ENCODE data around the gene LGALS9. TPM values are rescaled to one million over a fixed set of nuclear protein-coding genes. Genes with fewer than 3 reads are reported as not detected.

LGALS9 gene
- polyA plus RNA-seq, 1 experiment: 2.4 TPM

DNA sequence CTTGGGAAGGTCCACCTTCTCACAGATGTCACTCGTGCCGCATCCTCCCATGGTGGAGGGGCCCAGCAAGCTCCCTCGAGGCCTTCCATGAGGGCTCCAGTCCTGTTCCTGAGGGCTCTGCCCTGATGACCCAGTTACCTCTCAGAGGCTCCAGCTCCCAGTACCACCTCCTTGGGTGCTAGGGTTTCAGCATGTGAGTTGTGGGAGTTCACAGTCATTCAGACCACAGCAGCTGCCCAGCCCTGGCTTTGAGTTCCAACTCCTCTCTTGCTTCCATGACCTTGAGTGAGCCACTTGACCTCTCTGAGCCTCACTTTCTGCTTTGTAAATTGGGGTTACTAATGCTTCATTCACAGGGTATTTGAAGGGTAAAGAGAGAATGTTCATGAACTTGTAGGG lies 37.1 kb upstream of the LGALS9 start:
- no peaks in the 10 kb centered on the region for H3K27me3 ChIP-seq (ENCODE audit: control insufficient read depth, insufficient read depth, low read length)
- H3K36me3 ChIP-seq (ENCODE audit: control insufficient read depth, insufficient read depth, low read length): peaks cover 6% of the 10 kb centered on the region
- no peak for TF ChIP-seq CTCF (IDR thresholded peaks at IDR 0.05; ENCODE audit: insufficient read depth, low read depth, low read length)
- POLR2A ChIA-PET: interaction anchor here (0.5 kb wide), 1 partner anchor 133 kb away, joined by 3 read pairs; no protein-coding TSS in a partner anchor
- H3K4me3 ChIP-seq (ENCODE audit: low read depth, low read length): no peak overlapping the region
- CTCF ChIA-PET: interaction anchor here (1.1 to 8.4 kb wide), 3 partner anchors 8 to 213 kb away, joined by 3 to 64 read pairs (median 3); no protein-coding TSS in a partner anchor
- DNase-seq (ENCODE audit: low read depth): no peak

DNA sequence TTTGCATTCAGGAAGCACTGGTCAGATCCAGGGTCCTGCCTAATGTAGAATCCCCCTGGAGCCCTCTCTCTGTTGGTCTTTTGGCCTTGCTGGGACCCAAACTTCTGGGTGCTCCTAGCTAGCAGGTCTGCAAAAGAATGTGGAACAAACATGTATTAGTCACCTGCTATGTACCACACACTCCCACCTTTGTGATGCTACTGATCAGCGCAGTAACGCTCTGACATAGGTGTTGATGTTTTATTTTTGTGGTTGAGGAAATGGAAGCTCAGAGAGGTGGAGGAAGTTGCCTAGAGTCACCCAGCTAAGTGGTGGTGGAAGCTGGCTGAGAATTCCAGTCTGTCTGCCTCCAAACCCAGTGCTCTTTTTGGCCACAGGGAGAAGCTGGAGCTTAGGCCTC lies 35.8 kb upstream of the LGALS9 start:
- no peak for DNase-seq (ENCODE audit: low read depth)
- peaks cover 6% of the 10 kb centered on the region for H3K36me3 ChIP-seq (ENCODE audit: control insufficient read depth, insufficient read depth, low read length)
- TF ChIP-seq CTCF (IDR thresholded peaks at IDR 0.05; ENCODE audit: insufficient read depth, low read depth, low read length): no peak
- ChIA-PET POLR2A (no interaction called here), CTCF (interaction anchor here (0.6 to 25.2 kb wide), 8 partner anchors 8 to 1280 kb away, joined by 3 to 415 read pairs (median 4); no protein-coding TSS in a partner anchor)
- H3K27me3 ChIP-seq (ENCODE audit: control insufficient read depth, insufficient read depth, low read length): no peaks in the 10 kb centered on the region
- no peak overlapping the region for H3K4me3 ChIP-seq (ENCODE audit: low read depth, low read length)

- CTCF ChIA-PET: interaction anchor here (0.8 to 25.2 kb wide), 6 partner anchors 55 to 359 kb away, joined by 3 to 415 read pairs (median 4); no protein-coding TSS in a partner anchor
- no peak for TF ChIP-seq CTCF (IDR thresholded peaks at IDR 0.05; ENCODE audit: insufficient read depth, low read depth, low read length)
These were observed 34.9 kb upstream of the LGALS9 start for GRCh38 chr17:27596096-27596495.

GRCh38 chr17:27596566-27597187 lies 34.3 kb upstream of the LGALS9 start:
- Histone ChIP-seq H3K27me3 (ENCODE audit: control insufficient read depth, insufficient read depth, low read length) (no peaks in the 10 kb centered on the region), H3K4me3 (ENCODE audit: low read depth, low read length) (no peak overlapping the region), H3K36me3 (ENCODE audit: control insufficient read depth, insufficient read depth, low read length) (peaks cover 7% of the 10 kb centered on the region)
- no peak for DNase-seq (ENCODE audit: low read depth)
- ChIA-PET POLR2A (no interaction called here), CTCF (interaction anchor here (0.8 to 25.2 kb wide), 12 partner anchors 28 to 360 kb away, joined by 3 to 415 read pairs (median 6); partner anchors contain the start of gene KSR1)
- no peak for TF ChIP-seq CTCF (IDR thresholded peaks at IDR 0.05; ENCODE audit: insufficient read depth, low read depth, low read length)

More at GRCh38 chr17:27596096-27596495, 34.9 kb upstream of the LGALS9 start:
- no peaks in the 10 kb centered on the region for H3K27me3 ChIP-seq (ENCODE audit: control insufficient read depth, insufficient read depth, low read length)
- no peak for DNase-seq (ENCODE audit: low read depth)
- peaks cover 7% of the 10 kb centered on the region for H3K36me3 ChIP-seq (ENCODE audit: control insufficient read depth, insufficient read depth, low read length)
- no peak overlapping the region for H3K4me3 ChIP-seq (ENCODE audit: low read depth, low read length)
- POLR2A ChIA-PET: no interaction called here

DNA sequence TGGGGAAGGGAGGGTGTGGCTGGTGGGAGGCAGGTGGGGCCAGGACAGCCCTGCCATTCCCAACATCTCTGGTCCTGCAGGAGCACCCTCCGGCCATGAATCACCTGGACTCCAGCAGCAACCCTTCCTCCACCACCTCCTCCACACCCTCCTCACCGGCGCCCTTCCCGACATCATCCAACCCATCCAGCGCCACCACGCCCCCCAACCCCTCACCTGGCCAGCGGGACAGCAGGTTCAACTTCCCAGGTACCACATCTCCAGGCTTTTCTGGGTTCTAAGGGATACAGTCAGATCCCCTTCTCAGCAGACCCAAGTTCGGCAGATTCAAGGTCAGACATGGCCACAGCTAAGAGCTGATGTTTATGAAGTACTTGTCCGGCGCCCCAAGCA lies 33.8 kb upstream of the LGALS9 start:
- Histone ChIP-seq H3K4me3 (ENCODE audit: low read depth, low read length) (no peak overlapping the region), H3K27me3 (ENCODE audit: control insufficient read depth, insufficient read depth, low read length) (no peaks in the 10 kb centered on the region), H3K36me3 (ENCODE audit: control insufficient read depth, insufficient read depth, low read length) (peaks cover 7% of the 10 kb centered on the region)
- CTCF ChIA-PET: interaction anchor here (0.9 to 25.2 kb wide), 8 partner anchors 29 to 360 kb away, joined by 3 to 415 read pairs (median 10); partner anchors contain the start of gene KSR1
- DNase-seq (ENCODE audit: low read depth): no peak
- TF ChIP-seq CTCF (IDR thresholded peaks at IDR 0.05; ENCODE audit: insufficient read depth, low read depth, low read length): no peak
- POLR2A ChIA-PET: interaction anchor here (0.6 kb wide), 1 partner anchor 228 kb away, joined by 4 read pairs; no protein-coding TSS in a partner anchor
